Epithelial cell of esophagus (primary cell): Measurements from ENCODE around the gene ASIC3.

ENCODE experiments used
- DNase-seq: peaks from one replicate; pipeline ENCODE4 v3.0.0; 2010; ENCODE audit warnings: low read depth
- H3K4me3 ChIP-seq: 2 replicates; pipeline ENCODE4 v1.5.1; 2011; ENCODE audit warnings: mild to moderate bottlenecking, low read length, control low read depth
- TF ChIP-seq, protein P1 (sequence below): IDR thresholded peaks from 2 replicates; pipeline ENCODE4 v1.5.1; 2011; ENCODE audit warnings: low read depth, mild to moderate bottlenecking, low read length, control low read depth, inconsistent platforms; ENCODE audit not compliant: insufficient read depth; ENCODE audit errors: missing control alignments

ASIC3 gene

DNA sequence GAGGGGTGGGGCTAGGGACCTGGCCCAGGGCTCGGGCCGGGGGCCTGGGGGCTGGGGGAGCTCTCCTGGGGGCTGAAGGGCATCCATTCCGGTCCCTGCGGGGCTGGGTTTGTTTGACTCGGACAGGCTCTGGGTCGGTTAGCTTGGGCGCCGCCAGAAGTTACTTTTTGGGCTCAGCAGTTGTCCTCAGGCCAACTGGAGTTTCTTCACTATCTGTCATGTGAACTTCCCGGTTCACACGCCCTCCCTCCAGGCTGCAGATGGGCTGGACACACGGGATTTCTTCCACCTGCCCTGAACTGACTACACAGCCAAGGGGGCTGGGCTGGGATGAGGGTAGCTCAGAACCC, 14.9 kb downstream of the ASIC3 start:
- TF ChIP-seq, protein P1, sequence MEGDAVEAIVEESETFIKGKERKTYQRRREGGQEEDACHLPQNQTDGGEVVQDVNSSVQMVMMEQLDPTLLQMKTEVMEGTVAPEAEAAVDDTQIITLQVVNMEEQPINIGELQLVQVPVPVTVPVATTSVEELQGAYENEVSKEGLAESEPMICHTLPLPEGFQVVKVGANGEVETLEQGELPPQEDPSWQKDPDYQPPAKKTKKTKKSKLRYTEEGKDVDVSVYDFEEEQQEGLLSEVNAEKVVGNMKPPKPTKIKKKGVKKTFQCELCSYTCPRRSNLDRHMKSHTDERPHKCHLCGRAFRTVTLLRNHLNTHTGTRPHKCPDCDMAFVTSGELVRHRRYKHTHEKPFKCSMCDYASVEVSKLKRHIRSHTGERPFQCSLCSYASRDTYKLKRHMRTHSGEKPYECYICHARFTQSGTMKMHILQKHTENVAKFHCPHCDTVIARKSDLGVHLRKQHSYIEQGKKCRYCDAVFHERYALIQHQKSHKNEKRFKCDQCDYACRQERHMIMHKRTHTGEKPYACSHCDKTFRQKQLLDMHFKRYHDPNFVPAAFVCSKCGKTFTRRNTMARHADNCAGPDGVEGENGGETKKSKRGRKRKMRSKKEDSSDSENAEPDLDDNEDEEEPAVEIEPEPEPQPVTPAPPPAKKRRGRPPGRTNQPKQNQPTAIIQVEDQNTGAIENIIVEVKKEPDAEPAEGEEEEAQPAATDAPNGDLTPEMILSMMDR = no peak
- DNase-seq = peak; percentile 48
- H3K4me3 ChIP-seq = no peak overlapping the region

DNA sequence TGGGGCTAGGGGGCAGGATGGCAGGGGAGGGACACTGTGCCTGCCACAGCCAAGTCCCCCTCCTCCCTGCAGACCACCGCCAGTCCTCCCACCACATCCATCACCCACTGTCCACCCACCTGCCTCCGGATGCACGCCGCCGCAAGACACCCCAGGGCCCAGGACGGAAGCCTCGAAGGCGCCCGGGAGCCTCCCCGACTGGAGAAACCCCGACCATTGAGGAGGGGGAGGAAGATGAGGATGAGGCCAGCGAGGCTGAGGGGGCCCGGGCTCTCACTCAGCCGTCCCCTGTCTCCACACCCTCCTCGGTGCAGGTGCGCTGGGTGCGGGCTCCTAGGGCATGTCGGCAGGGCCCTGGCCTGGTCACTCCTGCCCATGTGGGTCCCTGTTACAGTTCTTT, 16.1 kb downstream of the ASIC3 start:
- DNase-seq = no peak
- no peak overlapping the region for H3K4me3 ChIP-seq
- TF ChIP-seq, protein P1 = no peak

DNA sequence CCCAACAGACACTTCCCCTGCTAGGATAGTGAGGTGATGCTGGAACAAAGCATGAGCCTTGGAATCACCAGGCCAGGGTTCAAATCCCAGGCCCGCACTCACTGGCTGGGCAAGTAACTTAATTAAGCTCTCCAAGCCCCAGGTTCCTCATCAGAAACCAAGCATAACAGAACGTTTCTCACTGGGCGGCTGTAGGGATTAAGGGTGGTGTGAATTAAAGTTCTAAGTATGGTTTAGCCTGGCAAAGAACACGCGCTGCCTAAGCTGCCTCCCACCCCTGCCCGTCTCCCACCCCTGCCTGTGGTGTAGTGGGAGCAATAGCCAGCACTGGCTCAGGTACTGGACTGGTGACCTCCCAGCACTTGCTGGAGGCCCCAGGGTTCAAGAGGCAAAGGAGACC, 16.7 kb downstream of the ASIC3 start:
- no peak overlapping the region for H3K4me3 ChIP-seq
- TF ChIP-seq, protein P1 = no peak
- DNase-seq = no peak

DNA sequence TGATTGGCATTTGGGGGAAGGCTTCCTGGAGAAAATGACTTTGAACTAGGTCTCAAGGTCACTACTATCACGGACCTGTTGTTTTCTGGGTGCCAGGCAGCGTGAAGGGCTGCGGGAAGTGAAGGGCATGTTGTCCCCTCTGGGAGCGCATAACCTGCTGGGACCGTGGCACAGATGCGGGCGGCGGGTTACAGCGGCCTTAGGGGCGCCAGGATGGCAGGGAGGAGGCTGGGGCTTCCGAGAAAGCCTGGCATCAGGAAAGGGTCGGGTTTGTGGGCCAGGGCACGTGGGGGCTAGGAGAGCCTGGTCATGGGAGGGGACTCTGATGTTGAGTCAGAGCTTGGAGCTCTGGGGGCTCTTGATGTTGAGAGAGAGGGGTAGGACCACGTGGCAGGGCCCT, 17.2 kb downstream of the ASIC3 start:
- TF ChIP-seq, protein P1 = no peak

DNA sequence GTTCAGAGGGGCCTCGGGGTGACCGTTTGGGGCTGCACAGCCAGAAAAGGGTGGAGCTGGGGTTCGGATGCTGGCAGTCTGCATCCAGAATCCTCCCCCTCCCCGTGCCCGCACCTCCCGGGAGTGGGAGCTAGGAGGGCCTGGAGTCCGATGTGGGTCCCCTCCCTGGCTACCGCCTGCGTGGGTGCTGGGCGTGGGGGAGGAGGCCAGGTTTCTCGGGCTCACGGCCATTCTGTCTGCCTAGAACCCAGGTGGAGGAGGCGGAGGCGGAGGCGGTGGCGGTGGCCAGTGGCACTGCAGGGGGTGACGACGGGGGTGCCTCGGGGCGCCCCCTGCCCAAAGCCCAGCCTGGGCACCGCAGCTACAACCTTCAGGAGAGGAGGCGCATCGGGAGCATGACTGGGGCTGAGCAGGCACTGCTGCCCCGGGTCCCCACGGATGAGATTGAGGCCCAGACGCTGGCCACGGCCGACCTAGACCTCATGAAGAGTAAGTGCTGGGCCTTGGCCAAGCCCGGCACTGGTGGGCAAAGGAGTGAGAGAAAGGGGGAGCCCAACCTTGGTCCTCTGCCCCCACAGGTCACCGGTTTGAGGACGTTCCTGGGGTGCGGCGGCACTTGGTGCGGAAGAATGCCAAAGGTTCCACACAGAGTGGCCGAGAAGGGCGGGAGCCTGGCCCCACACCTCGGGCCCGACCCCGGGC, 18.1 kb downstream of the ASIC3 start:
- H3K4me3 ChIP-seq = no peak overlapping the region
- DNase-seq = no peak
- TF ChIP-seq, protein P1 = no peak

More for the DNA sequence above, 17.2 kb downstream of the ASIC3 start:
- no peak for DNase-seq
- H3K4me3 ChIP-seq = no peak overlapping the region

DNA sequence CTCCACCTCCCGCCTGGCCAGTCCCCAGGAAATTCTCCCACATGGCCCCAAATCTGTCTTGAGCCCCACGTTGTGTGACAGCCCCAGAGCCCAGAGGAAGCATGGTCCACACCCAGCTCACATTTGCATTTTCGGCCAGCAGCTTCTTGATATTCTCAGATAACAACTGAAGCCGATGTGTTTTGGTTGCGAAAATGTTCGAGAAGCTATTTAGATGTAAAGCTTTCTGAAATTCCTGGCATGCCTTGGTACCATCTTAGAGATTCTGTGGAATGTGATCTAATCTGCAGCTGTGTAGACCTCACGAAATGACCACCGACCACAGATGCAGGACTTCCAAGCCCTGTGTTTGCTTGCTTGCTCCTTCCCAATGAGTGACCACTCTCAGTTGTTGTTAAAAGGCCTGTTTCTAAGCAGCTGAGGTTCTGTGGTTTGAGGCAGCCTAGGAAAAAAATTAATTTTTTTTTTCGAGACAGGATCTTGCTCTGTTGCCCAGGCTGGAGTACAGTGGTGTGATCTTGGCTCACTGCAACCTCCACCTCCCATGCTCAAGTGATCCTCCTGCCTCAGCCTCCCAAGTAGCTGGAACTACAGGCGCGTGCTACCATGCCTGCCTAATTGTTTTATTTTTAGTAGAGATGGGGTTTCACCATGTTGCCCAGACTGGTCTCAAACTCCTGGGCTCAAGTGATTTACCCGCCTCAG, 19.9 kb downstream of the ASIC3 start:
- TF ChIP-seq, protein P1 = no peak
- DNase-seq = no peak
- no peak overlapping the region for H3K4me3 ChIP-seq
